ENCODE data around the gene GPX1. TPM values are rescaled to one million over a fixed set of nuclear protein-coding genes. Genes with fewer than 3 reads are reported as not detected.
A peak's percentile ranks its signal among the peaks of the same experiment; 100 is the strongest.

Gene GPX1
- total RNA-seq, 2 experiments from 2014 or later: 82.3 to 148 TPM

DNA sequence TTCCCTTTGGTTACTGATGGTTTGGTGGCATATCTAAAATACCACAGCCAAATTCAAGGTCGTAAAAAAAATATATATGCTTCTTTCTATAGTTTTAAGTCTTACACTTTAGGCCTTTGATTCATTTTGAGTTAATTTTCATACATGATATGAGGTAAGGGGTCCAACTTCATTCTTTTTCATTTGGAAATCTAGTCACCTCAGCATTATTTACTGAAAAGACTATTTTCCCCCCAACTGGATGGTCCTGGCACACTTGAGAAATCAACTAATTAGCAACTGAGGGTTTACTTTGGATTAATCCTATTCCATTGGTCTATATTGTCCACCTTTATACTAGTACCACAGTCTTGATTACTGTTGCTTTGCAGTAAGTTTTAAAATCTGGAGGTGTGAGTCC, 27.5 kb upstream of the GPX1 start:
- H3K4me1 ChIP-seq (ENCODE audit: insufficient read depth, low read length, poor library complexity, severe bottlenecking): peaks cover 26% of the 10 kb centered on the region
- peaks cover 12% of the 10 kb centered on the region; the same call in 1 of the 2 replicates for H4K20me1 ChIP-seq (ENCODE audit: insufficient read depth, low read length)
- peaks cover 99% of the 10 kb centered on the region for H3K79me2 ChIP-seq (ENCODE audit: insufficient read depth, low read depth, low read length)
- POLR2A ChIA-PET: interaction anchor here (0.6 kb wide), 1 partner anchor 44 kb away, joined by 3 read pairs; the partner anchor contains the start of gene NICN1
- no peak overlapping the region for H3K27ac ChIP-seq (ENCODE audit: low read depth, low read length, poor library complexity, severe bottlenecking)
- no peak overlapping the region for H2AFZ ChIP-seq (ENCODE audit: low read length)
- H3K36me3 ChIP-seq (ENCODE audit: insufficient read depth, low read length): peaks cover 61% of the 10 kb centered on the region
- H3K9me3 ChIP-seq (ENCODE audit: low read length): no peaks in the 10 kb centered on the region
- DNase-seq (ENCODE audit: low spot score): no peak
- H3K4me3 ChIP-seq (ENCODE audit: low read depth, low read length, poor library complexity, severe bottlenecking): no peak overlapping the region
- TF ChIP-seq, protein P1, sequence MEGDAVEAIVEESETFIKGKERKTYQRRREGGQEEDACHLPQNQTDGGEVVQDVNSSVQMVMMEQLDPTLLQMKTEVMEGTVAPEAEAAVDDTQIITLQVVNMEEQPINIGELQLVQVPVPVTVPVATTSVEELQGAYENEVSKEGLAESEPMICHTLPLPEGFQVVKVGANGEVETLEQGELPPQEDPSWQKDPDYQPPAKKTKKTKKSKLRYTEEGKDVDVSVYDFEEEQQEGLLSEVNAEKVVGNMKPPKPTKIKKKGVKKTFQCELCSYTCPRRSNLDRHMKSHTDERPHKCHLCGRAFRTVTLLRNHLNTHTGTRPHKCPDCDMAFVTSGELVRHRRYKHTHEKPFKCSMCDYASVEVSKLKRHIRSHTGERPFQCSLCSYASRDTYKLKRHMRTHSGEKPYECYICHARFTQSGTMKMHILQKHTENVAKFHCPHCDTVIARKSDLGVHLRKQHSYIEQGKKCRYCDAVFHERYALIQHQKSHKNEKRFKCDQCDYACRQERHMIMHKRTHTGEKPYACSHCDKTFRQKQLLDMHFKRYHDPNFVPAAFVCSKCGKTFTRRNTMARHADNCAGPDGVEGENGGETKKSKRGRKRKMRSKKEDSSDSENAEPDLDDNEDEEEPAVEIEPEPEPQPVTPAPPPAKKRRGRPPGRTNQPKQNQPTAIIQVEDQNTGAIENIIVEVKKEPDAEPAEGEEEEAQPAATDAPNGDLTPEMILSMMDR (conservative IDR thresholded peaks at IDR 0.05; ENCODE audit: low read length): no peak
- TF ChIP-seq EZH2phosphoT487 (IDR thresholded peaks at IDR 0.05; ENCODE audit: borderline replicate concordance, low read depth, low read length): no peak
- no peak overlapping the region for H3K4me2 ChIP-seq (ENCODE audit: low read length)
- no peaks in the 10 kb centered on the region for H3K9me2 ChIP-seq (ENCODE audit: insufficient read depth, low read length)
- intact Hi-C loops (cut with micrococcal nuclease; ENCODE audit: unreplicated experiment): no loop called here
- CTCF ChIA-PET (ENCODE audit: unreplicated experiment): no interaction called here
- TSS peak; percentile 54 for BruUV-seq (replicated peaks)

DNA sequence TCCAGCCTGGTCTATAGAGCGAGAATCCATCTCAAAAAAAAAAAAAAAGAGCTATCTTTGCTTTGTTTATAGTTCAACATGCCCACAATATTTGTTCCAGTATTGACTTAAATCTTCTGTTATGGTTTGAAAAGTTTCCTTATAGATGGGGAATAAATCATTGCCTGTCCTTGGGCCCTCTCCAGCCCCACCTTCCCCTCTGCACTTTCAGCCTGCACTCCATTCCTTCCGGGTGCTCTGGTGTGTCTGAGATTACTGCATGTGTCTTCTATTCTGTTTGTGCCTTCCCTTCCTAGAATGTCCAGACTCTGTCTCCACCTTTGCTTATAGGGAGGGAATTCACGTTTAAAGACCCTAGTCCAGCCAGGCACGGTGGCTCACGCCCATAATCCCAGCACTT, 25.2 kb upstream of the GPX1 start:
- intact Hi-C loops (cut with micrococcal nuclease; ENCODE audit: unreplicated experiment): no loop called here
- H3K79me2 ChIP-seq (ENCODE audit: insufficient read depth, low read depth, low read length): peaks cover 99% of the 10 kb centered on the region
- no peak overlapping the region for H2AFZ ChIP-seq (ENCODE audit: low read length)
- H3K27ac ChIP-seq (ENCODE audit: low read depth, low read length, poor library complexity, severe bottlenecking): no peak overlapping the region
- H3K9me3 ChIP-seq (ENCODE audit: low read length): no peaks in the 10 kb centered on the region
- no peak for DNase-seq (ENCODE audit: low spot score)
- H3K4me2 ChIP-seq (ENCODE audit: low read length): no peak overlapping the region
- TF ChIP-seq EZH2phosphoT487 (IDR thresholded peaks at IDR 0.05; ENCODE audit: borderline replicate concordance, low read depth, low read length): no peak
- TF ChIP-seq, protein P1 (conservative IDR thresholded peaks at IDR 0.05; ENCODE audit: low read length): no peak
- peaks cover 12% of the 10 kb centered on the region; the same call in 1 of the 2 replicates for H4K20me1 ChIP-seq (ENCODE audit: insufficient read depth, low read length)
- ChIA-PET CTCF (ENCODE audit: unreplicated experiment) (no interaction called here), POLR2A (interaction anchor here (1.0 kb wide), 1 partner anchor 10 kb away, joined by 3 read pairs; no protein-coding TSS in a partner anchor)
- no TSS peak for BruUV-seq (replicated peaks)
- peaks cover 29% of the 10 kb centered on the region for H3K4me1 ChIP-seq (ENCODE audit: insufficient read depth, low read length, poor library complexity, severe bottlenecking)
- H3K4me3 ChIP-seq (ENCODE audit: low read depth, low read length, poor library complexity, severe bottlenecking): no peak overlapping the region
- H3K9me2 ChIP-seq (ENCODE audit: insufficient read depth, low read length): no peaks in the 10 kb centered on the region
- peaks cover 52% of the 10 kb centered on the region for H3K36me3 ChIP-seq (ENCODE audit: insufficient read depth, low read length)

DNA sequence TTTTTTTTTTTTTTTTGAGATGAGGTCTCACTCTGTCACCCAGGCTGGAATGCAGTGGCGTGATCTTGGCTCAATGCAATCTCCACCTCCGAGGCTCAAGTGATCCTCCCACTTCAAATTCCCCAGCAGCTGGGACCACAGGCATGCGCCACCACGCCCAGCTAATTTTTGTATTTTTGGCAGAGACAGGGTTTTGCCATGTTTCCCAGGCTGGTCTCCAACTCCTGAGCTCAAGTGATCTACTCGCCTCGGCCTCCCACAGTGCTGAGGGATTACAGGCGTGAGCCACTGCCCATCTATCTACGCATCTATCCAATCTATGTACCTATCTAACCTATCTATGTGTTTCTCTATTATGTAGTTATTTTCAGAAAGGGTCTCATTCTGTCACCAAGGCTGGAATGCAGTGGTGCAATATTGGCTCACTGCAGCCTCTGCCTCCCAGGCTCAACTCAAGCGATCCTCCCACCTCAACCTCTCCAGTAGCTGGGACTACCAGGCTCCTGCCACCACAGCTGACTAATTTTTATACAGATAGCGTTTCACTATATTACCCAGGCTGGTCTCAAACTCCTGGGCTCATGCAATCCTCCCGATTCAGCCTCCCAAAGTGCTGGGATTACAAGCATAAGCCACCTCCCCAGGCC, 20.2 kb upstream of the GPX1 start:
- H3K4me1 ChIP-seq (ENCODE audit: insufficient read depth, low read length, poor library complexity, severe bottlenecking): peaks cover 31% of the 10 kb centered on the region

More for the DNA sequence above, 20.2 kb upstream of the GPX1 start:
- no peak overlapping the region for H2AFZ ChIP-seq (ENCODE audit: low read length)
- peaks cover 62% of the 10 kb centered on the region for H3K36me3 ChIP-seq (ENCODE audit: insufficient read depth, low read length)
- POLR2A ChIA-PET: interaction anchor here (1.0 kb wide), 1 partner anchor 11 kb away, joined by 3 read pairs; no protein-coding TSS in a partner anchor
- no peaks in the 10 kb centered on the region for H3K9me2 ChIP-seq (ENCODE audit: insufficient read depth, low read length)
- no peaks in the 10 kb centered on the region for H3K9me3 ChIP-seq (ENCODE audit: low read length)
- H3K4me2 ChIP-seq (ENCODE audit: low read length): 0 out of 2 replicates have a peak overlapping the region, but pooled peaks have one; percentile 5
- intact Hi-C loops (cut with micrococcal nuclease; ENCODE audit: unreplicated experiment): no loop called here
- peak overlapping the region; percentile 69 for H3K27ac ChIP-seq (ENCODE audit: low read depth, low read length, poor library complexity, severe bottlenecking)
- H3K79me2 ChIP-seq (ENCODE audit: insufficient read depth, low read depth, low read length): peaks cover 100% of the 10 kb centered on the region
- no peak overlapping the region for H3K4me3 ChIP-seq (ENCODE audit: low read depth, low read length, poor library complexity, severe bottlenecking)
- CTCF ChIA-PET (ENCODE audit: unreplicated experiment): no interaction called here
- peaks cover 4% of the 10 kb centered on the region; the same call in 1 of the 2 replicates for H4K20me1 ChIP-seq (ENCODE audit: insufficient read depth, low read length)
- no peak for DNase-seq (ENCODE audit: low spot score)
- TF ChIP-seq, protein P1 (conservative IDR thresholded peaks at IDR 0.05; ENCODE audit: low read length): no peak
- no peak for TF ChIP-seq EZH2phosphoT487 (IDR thresholded peaks at IDR 0.05; ENCODE audit: borderline replicate concordance, low read depth, low read length)
- no TSS peak for BruUV-seq (replicated peaks)
